Testis (tissue), 3 donors: ENCODE measurements around the gene SBNO2. TPM values are rescaled to one million over a fixed set of nuclear protein-coding genes. Genes with fewer than 3 reads are reported as not detected.

Source experiments
- DNase-seq: peaks from one replicate; pipeline ENCODE4 v3.0.0-alpha.2; 2019
- H3K27ac ChIP-seq, 2 donors: fragments of 200-600 bp; sonication (generic); one replicate each; pipeline ENCODE4 v1.5.1; 2019
- H3K27me3 ChIP-seq: fragments of 200-600 bp; sonication (generic); one replicate; pipeline ENCODE4 v1.5.1; 2019
- H3K36me3 ChIP-seq: fragments of 200-600 bp; sonication (generic); one replicate; pipeline ENCODE4 v1.5.1; 2017; ENCODE audit warnings: low read depth; ENCODE audit errors: missing control alignments
- H3K4me1 ChIP-seq: fragments of 200-600 bp; sonication (generic); one replicate; pipeline ENCODE4 v1.5.1; 2019
- H3K4me3 ChIP-seq, 2 donors: fragments of 200-600 bp; sonication (generic); one replicate each; pipeline ENCODE4 v1.5.1; 2017 to 2019
- H3K9me3 ChIP-seq: fragments of 200-600 bp; sonication (generic); one replicate; pipeline ENCODE4 v1.5.1; 2017
- CTCF ChIP-seq, 3 experiments: fragments of 450-650 bp in 2 of 3; fragments of 200-600 bp in 1 of 3; sonication (generic) in 1 of 3; IDR thresholded peaks; one replicate each; pipeline ENCODE4 v1.5.1; 2016 to 2019; ENCODE audit warnings: antibody characterized with exemption in 3 of 3, mild to moderate bottlenecking in 2 of 3, moderate library complexity in 1 of 3
- POLR2A ChIP-seq: fragments of 450-650 bp; IDR thresholded peaks from one replicate; pipeline ENCODE4 v1.6.1; 2017; ENCODE audit warnings: antibody characterized with exemption, mild to moderate bottlenecking, moderate library complexity
- WGBS, 2 donors: methylation state at CpG; one replicate each; pipeline ENCODE4 v1.1.5; 2018; 5-methylcytosine and 5-hydroxymethylcytosine counted together
- intact Hi-C: fragments of 100-400 bp; cut with DNase I; formaldehyde crosslinking; loops from one replicate; pipeline ENCODE4 v1.15.1; 2023; ENCODE audit warnings: low total_unique reads
- polyA plus RNA-seq: library from polyadenylated mRNA; stranded (reverse); fragments of 350-450 nt; fragmentation: Illumina TruSeq; extraction: RNeasy Lipid Tissue Mini Kit (QIAGEN cat#74804); gene quantifications from one replicate; pipeline ENCODE4 v1.2.3, GENCODE V29; 2014; ENCODE audit warnings: low read depth, low replicate concordance; ENCODE audit not compliant: insufficient read depth
- total RNA-seq, 2 donors: library from RNA; depleted of rRNA; stranded (reverse); fragments of >200 nt; gene quantifications; one replicate each; pipeline ENCODE4 v1.2.3, GENCODE V29; 2016

The SBNO2 gene
- total and polyA plus RNA-seq, 3 donors from 2014 or later, result 34.3 to 65.0 (median 58.9) TPM

- H3K9me3 ChIP-seq, result no peaks in the 10 kb centered on the region
- WGBS, 2 donors, result 94 to 95% methylated on average over 17 of the region's 17 CpGs
- no peak overlapping the region for H3K27ac ChIP-seq
- intact Hi-C loops, result no loop called here
- no peak overlapping the region for H3K4me3 ChIP-seq
- no peak for DNase-seq
- no peak for TF ChIP-seq CTCF (IDR thresholded peaks at IDR 0.05)
- no peak for TF ChIP-seq POLR2A
- peaks cover 22% of the 10 kb centered on the region for H3K4me1 ChIP-seq
- no peaks in the 10 kb centered on the region for H3K27me3 ChIP-seq
- H3K36me3 ChIP-seq, result no peaks in the 10 kb centered on the region
Measured at GRCh38 chr19:1128106-1128505, 46.0 kb downstream of the SBNO2 start.

GRCh38 chr19:1126984-1127760, 46.9 kb downstream of the SBNO2 start:
- Histone ChIP-seq H3K36me3 (no peaks in the 10 kb centered on the region), H3K27ac (no peak overlapping the region), H3K4me1 (peaks cover 14% of the 10 kb centered on the region), H3K9me3 (no peaks in the 10 kb centered on the region), H3K4me3 (no peak overlapping the region), H3K27me3 (no peaks in the 10 kb centered on the region)
- no peak for TF ChIP-seq CTCF (IDR thresholded peaks at IDR 0.05)
- TF ChIP-seq POLR2A, result no peak
- 87 to 94% methylated on average over 13 to 33 of the region's 33 CpGs for WGBS, 2 donors
- no peak for DNase-seq
- intact Hi-C loops, result no loop called here

- H3K27me3 ChIP-seq, result no peaks in the 10 kb centered on the region
- H3K36me3 ChIP-seq, result peaks cover 4% of the 10 kb centered on the region
- H3K4me1 ChIP-seq, result peaks cover 4% of the 10 kb centered on the region
- H3K27ac ChIP-seq, result no peak overlapping the region
- H3K9me3 ChIP-seq, result no peaks in the 10 kb centered on the region
- DNase-seq, result no peak
- intact Hi-C loops, result no loop called here
- no peak overlapping the region for H3K4me3 ChIP-seq
- WGBS, 2 donors, result 94% methylated on average over 33 of the region's 33 CpGs
- TF ChIP-seq CTCF (IDR thresholded peaks at IDR 0.05), result no peak
- TF ChIP-seq POLR2A, result no peak
Measured at GRCh38 chr19:1125601-1126467, 48.2 kb downstream of the SBNO2 start.

GRCh38 chr19:1123885-1124677, 50.0 kb downstream of the SBNO2 start:
- WGBS, 2 donors, result 84 to 89% methylated on average over 5 to 22 of the region's 23 CpGs
- Histone ChIP-seq H3K9me3 (no peaks in the 10 kb centered on the region), H3K27me3 (no peaks in the 10 kb centered on the region), H3K27ac (no peak overlapping the region), H3K4me3 (no peak overlapping the region), H3K4me1 (no peaks in the 10 kb centered on the region), H3K36me3 (peaks cover 4% of the 10 kb centered on the region)
- intact Hi-C loops, result no loop called here
- no peak for DNase-seq
- TF ChIP-seq CTCF (IDR thresholded peaks at IDR 0.05) (no peak), POLR2A (no peak)
